Colonic mucosa (tissue), 4 donors: ENCODE data around the gene APLF. TPM values are rescaled to one million over a fixed set of nuclear protein-coding genes. Genes with fewer than 3 reads are reported as not detected.
"Not testable (repeated sequence)": the region's sequence is repeated elsewhere in the genome, so short reads cannot be mapped to it uniquely, and the experiment has no call there.

Experiments
- DNase-seq: peaks from one replicate; pipeline ENCODE4 v3.0.0-alpha.2; 2020
- H3K27ac ChIP-seq: fragments of 200-600 bp; one replicate; pipeline ENCODE4 v1.8.0; 2021
- H3K27me3 ChIP-seq: fragments of 200-600 bp; one replicate; pipeline ENCODE4 v1.8.0; 2021
- H3K36me3 ChIP-seq: fragments of 200-600 bp; one replicate; pipeline ENCODE4 v1.8.0; 2021
- H3K4me1 ChIP-seq: fragments of 200-600 bp; one replicate; pipeline ENCODE4 v1.8.0; 2021; ENCODE audit warnings: mild to moderate bottlenecking
- H3K4me3 ChIP-seq: fragments of 200-600 bp; one replicate; pipeline ENCODE4 v1.8.0; 2021
- H3K9ac ChIP-seq, 2 donors: one replicate each; pipeline ENCODE4 v1.7.0; 2013; ENCODE audit warnings: control low read depth in 2 of 2, low read depth in 2 of 2, low read length in 2 of 2
- H3K9me3 ChIP-seq: fragments of 200-600 bp; one replicate; pipeline ENCODE4 v1.8.0; 2021
- intact Hi-C: fragments of 100-400 bp; cut with DNase I; formaldehyde crosslinking; loops from one replicate; pipeline ENCODE4 v1.14.1; 2022
- total RNA-seq, 2 donors: library from RNA; stranded (reverse); fragmentation: NEBNext Ultra II Directional in 1 of 2; extraction: Animal tissue kit (Norgen Biotek cat#: 25700) in 1 of 2; gene quantifications; one replicate each; pipeline ENCODE4 v1.2.1, GENCODE V29; 2021
- TF ChIP-seq, protein P1 (sequence below): fragments of 200-600 bp; IDR thresholded peaks from one replicate; pipeline ENCODE4 v1.8.0; 2022; ENCODE audit warnings: antibody characterized with exemption, mild to moderate bottlenecking
- donor health status: healthy.
- donor health status: DM: no; HTN: no; CAD: no.
- donor health status: DM: no; HTN: no; CAD: no.

The APLF gene
- total RNA-seq, 2 donors from 2014 or later, result 0.96 to 2.6 TPM

DNA sequence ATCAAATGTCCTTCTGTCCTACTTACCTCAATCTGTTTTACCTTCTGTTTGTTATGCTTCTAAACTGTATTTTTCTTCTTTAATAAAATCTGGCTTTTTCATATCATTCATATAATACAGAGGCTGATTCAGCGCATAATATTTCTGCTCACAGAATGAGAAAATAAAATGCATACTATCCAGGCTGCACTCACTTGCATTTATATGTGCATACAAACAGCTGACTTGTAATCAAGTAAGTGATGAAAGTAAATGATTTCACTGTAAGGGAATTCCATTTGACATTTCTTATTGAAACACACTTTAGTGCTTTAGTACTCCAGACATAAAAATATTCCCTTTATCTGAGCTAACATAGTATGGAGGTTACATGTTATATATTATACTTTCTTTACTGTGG is 100.7 kb downstream of the APLF start:
- TF ChIP-seq, protein P1, sequence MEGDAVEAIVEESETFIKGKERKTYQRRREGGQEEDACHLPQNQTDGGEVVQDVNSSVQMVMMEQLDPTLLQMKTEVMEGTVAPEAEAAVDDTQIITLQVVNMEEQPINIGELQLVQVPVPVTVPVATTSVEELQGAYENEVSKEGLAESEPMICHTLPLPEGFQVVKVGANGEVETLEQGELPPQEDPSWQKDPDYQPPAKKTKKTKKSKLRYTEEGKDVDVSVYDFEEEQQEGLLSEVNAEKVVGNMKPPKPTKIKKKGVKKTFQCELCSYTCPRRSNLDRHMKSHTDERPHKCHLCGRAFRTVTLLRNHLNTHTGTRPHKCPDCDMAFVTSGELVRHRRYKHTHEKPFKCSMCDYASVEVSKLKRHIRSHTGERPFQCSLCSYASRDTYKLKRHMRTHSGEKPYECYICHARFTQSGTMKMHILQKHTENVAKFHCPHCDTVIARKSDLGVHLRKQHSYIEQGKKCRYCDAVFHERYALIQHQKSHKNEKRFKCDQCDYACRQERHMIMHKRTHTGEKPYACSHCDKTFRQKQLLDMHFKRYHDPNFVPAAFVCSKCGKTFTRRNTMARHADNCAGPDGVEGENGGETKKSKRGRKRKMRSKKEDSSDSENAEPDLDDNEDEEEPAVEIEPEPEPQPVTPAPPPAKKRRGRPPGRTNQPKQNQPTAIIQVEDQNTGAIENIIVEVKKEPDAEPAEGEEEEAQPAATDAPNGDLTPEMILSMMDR, result no peak
- Histone ChIP-seq H3K4me1 (no peaks in the 10 kb centered on the region), H3K36me3 (no peaks in the 10 kb centered on the region), H3K4me3 (no peak overlapping the region), H3K27me3 (no peaks in the 10 kb centered on the region), H3K27ac (no peak overlapping the region), H3K9me3 (no peaks in the 10 kb centered on the region), H3K9ac (no peak overlapping the region)
- no peak for DNase-seq
- intact Hi-C loops, result no loop called here

DNA sequence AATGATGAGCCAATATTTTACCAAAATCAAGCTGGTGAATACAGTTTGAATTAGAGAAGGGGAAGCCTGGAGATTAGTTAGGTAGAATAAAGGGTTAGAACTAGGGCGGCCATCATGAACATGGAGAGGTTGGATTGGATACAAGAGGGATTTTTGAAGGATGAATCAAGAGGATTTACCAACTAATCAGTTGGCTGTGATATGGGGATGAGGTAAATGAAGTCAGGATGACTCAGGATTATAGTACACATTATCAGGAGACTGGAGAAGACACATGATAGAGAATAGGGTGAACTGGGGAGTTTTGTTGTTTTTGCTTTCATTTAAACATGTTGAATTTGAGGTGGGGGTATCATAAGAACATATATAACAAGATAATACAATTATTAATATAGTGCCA is 102.2 kb downstream of the APLF start:
- H3K9ac ChIP-seq, result no peak overlapping the region
- H3K27ac ChIP-seq, result no peak overlapping the region
- TF ChIP-seq, protein P1, result no peak
- DNase-seq, result no peak
- H3K4me3 ChIP-seq, result no peak overlapping the region
- no peaks in the 10 kb centered on the region for H3K4me1 ChIP-seq
- no peaks in the 10 kb centered on the region for H3K36me3 ChIP-seq
- no peaks in the 10 kb centered on the region for H3K27me3 ChIP-seq
- no peaks in the 10 kb centered on the region for H3K9me3 ChIP-seq
- intact Hi-C loops, result no loop called here

DNA sequence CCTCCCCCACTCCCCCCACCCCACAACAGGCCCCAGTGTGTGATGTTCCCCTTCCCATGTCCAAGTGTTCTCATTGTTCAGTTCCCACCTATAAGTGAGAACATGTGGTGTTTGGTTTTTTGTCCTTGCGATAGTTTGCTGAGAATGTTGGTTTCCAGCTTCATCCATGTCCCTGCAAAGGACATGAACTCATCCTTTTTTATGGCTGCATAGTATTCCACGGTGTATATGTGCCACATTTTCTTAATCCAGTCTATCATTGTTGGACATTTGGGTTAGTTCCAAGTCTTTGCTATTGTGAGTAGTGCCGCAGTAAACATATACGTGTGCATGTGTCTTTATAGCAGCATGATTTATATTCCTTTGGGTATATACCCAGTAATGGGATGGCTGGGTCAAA is 103.0 kb downstream of the APLF start:
- H3K27me3 ChIP-seq, H3K36me3 ChIP-seq, H3K9me3 ChIP-seq, DNase-seq, intact Hi-C loops, H3K4me3 ChIP-seq, H3K27ac ChIP-seq, H3K4me1 ChIP-seq, H3K9ac ChIP-seq: not testable (repeated sequence)

DNA sequence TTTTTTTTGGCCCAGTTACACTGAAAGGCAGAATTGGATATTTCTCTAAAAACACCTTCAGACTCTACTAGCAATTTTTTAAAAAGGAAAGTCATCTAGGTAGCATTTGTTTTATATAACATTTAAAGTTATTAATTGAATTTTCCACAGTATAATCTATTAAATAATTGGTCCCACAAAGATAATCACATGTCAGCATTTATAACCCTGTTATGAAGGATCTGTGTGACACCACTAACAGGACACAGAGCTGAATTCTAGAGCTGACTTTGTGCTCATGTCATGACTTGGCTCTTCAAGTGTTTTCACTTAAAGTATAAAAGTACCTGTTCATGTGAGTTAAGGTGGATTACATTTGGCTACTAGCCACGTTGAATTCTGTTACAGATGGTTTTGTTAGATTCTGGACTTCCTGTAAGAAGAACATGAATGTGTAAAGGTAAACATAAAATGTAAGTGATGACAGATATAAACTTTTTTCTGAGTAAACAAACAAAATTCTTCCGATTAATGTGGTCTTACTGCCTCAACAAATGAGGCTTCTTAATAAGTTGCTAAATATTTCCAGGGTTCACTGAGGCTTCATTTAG is 106.9 kb downstream of the APLF start:
- no peaks in the 10 kb centered on the region for H3K27me3 ChIP-seq
- TF ChIP-seq, protein P1, result no peak
- intact Hi-C loops, result no loop called here
- no peak for DNase-seq
- no peak overlapping the region for H3K4me3 ChIP-seq
- H3K27ac ChIP-seq, result no peak overlapping the region
- no peaks in the 10 kb centered on the region for H3K4me1 ChIP-seq
- no peak overlapping the region for H3K9ac ChIP-seq
- no peaks in the 10 kb centered on the region for H3K36me3 ChIP-seq
- H3K9me3 ChIP-seq, result no peaks in the 10 kb centered on the region

DNA sequence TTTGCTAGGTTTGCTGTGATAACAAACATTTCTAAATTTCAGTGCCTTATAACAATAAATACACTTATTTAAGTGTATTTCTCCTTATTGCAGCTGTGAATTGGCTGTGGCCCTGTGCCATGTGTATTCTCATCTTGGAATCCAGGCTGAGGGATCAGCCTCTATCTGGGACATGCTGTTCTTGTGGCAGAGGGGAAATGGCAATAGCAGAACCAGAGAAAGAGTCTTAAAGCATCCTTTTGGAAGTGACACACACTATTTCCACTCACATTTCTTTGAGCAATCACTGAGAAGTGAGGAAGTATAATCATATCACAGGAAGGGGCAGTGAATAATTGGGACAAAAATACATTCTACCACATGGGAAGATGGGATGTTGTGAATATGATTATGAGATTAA is 109.8 kb downstream of the APLF start:
- Histone ChIP-seq H3K27ac (no peak overlapping the region), H3K27me3 (no peaks in the 10 kb centered on the region), H3K9ac (no peak overlapping the region), H3K9me3 (no peaks in the 10 kb centered on the region), H3K4me3 (no peak overlapping the region), H3K36me3 (no peaks in the 10 kb centered on the region), H3K4me1 (no peaks in the 10 kb centered on the region)
- no peak for DNase-seq
- TF ChIP-seq, protein P1, result no peak
- intact Hi-C loops, result no loop called here

DNA sequence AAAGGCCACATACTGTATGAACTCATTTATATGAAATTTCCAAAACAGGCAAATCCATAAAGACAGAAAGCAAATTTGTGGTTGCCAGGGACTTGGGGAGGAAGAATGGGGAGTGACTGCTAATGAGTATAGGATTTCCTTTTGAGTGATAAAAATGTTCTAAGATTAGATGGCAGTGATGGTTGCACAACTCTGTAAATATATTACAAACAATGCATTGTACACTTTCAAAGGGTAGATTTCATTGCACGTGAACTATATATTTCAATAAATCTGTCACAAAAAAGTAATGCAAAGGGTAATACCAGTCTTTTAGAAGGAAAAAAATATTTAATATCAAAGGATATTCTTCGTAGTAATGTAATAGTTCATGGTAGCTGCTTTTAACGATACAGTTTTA is 112.3 kb downstream of the APLF start:
- H3K4me1 ChIP-seq, result no peaks in the 10 kb centered on the region
- TF ChIP-seq, protein P1, result no peak
- H3K4me3 ChIP-seq, result no peak overlapping the region
- no peaks in the 10 kb centered on the region for H3K9me3 ChIP-seq
- no peaks in the 10 kb centered on the region for H3K36me3 ChIP-seq
- DNase-seq, result no peak
- H3K27me3 ChIP-seq, result no peaks in the 10 kb centered on the region
- H3K9ac ChIP-seq, result no peak overlapping the region
- intact Hi-C loops, result no loop called here
- H3K27ac ChIP-seq, result no peak overlapping the region
